H9 (cell line): ENCODE measurements around the gene C5orf46. TPM values are rescaled to one million over a fixed set of nuclear protein-coding genes. Genes with fewer than 3 reads are reported as not detected.

Experiments
- DNase-seq: peaks from one replicate; pipeline ENCODE4 v3.0.0-alpha.2; 2017
- H2AFZ ChIP-seq: one replicate; pipeline ENCODE4 v1.6.1; 2013; ENCODE audit warnings: mild to moderate bottlenecking, low read length, control low read depth, moderate library complexity
- H2AK5ac ChIP-seq: 2 replicates; pipeline ENCODE4 v1.6.1; 2013; ENCODE audit warnings: low read length, control low read depth, mixed read lengths; ENCODE audit not compliant: insufficient read length
- H2BK120ac ChIP-seq: one replicate; pipeline ENCODE4 v1.6.1; 2013; ENCODE audit warnings: low read depth, mild to moderate bottlenecking, low read length, control low read depth, inconsistent platforms; ENCODE audit not compliant: poor library complexity, severe bottlenecking
- H2BK12ac ChIP-seq: 2 replicates; pipeline ENCODE4 v1.6.1; 2013; ENCODE audit warnings: low read length, control low read depth, mixed read lengths, low read depth; ENCODE audit not compliant: insufficient read length
- H2BK15ac ChIP-seq: 2 replicates; pipeline ENCODE4 v1.6.1; 2013; ENCODE audit warnings: low read depth, low read length, control low read depth
- H2BK20ac ChIP-seq: one replicate; pipeline ENCODE4 v1.6.1; 2013; ENCODE audit warnings: low read depth, mild to moderate bottlenecking, low read length, control low read depth, inconsistent platforms; ENCODE audit not compliant: poor library complexity, severe bottlenecking
- H2BK5ac ChIP-seq: 2 replicates; pipeline ENCODE4 v1.6.1; 2013; ENCODE audit warnings: low read length, control low read depth, mixed read lengths; ENCODE audit not compliant: insufficient read length
- H3K14ac ChIP-seq: 2 replicates; pipeline ENCODE4 v1.6.1; 2013; ENCODE audit warnings: low read length, control low read depth; ENCODE audit not compliant: insufficient read depth
- H3K18ac ChIP-seq: 2 replicates; pipeline ENCODE4 v1.6.1; 2013; ENCODE audit warnings: low read depth, mild to moderate bottlenecking, mixed read lengths, low read length, control low read depth; ENCODE audit not compliant: insufficient read length
- H3K23ac ChIP-seq: 2 replicates; pipeline ENCODE4 v1.6.1; 2013; ENCODE audit warnings: low read length, control low read depth, mixed read lengths, low read depth; ENCODE audit not compliant: insufficient read length
- H3K23me2 ChIP-seq: 2 replicates; pipeline ENCODE4 v1.6.1; 2013; ENCODE audit warnings: low read depth, mild to moderate bottlenecking, mixed read lengths, low read length, control low read depth; ENCODE audit not compliant: insufficient read length, poor library complexity, severe bottlenecking
- H3K27ac ChIP-seq: 2 replicates; pipeline ENCODE4 v1.5.1; 2013; ENCODE audit warnings: low read length, control low read depth, mixed read lengths, low read depth; ENCODE audit not compliant: insufficient read length
- H3K27me3 ChIP-seq: 2 replicates; pipeline ENCODE4 v1.6.1; 2013; ENCODE audit warnings: low read length, control low read depth, inconsistent platforms; ENCODE audit not compliant: insufficient read depth
- H3K4ac ChIP-seq: 2 replicates; pipeline ENCODE4 v1.6.1; 2013; ENCODE audit warnings: low read depth, mild to moderate bottlenecking, control low read depth, inconsistent platforms, low read length, moderate library complexity
- H3K4me1 ChIP-seq: 2 replicates; pipeline ENCODE4 v1.6.1; 2013; ENCODE audit warnings: low read length, control low read depth, inconsistent platforms; ENCODE audit not compliant: insufficient read depth
- H3K4me2 ChIP-seq: 2 replicates; pipeline ENCODE4 v1.6.1; 2013; ENCODE audit warnings: low read length, control low read depth, mixed read lengths; ENCODE audit not compliant: insufficient read length, insufficient read depth
- H3K56ac ChIP-seq: 2 replicates; pipeline ENCODE4 v1.6.1; 2013; ENCODE audit warnings: low read depth, mild to moderate bottlenecking, mixed read lengths, low read length, control low read depth; ENCODE audit not compliant: insufficient read length
- H3K79me1 ChIP-seq: 2 replicates; pipeline ENCODE4 v1.6.1; 2013; ENCODE audit warnings: low read depth, mild to moderate bottlenecking, moderate library complexity, low read length, control low read depth, inconsistent platforms; ENCODE audit not compliant: insufficient read depth, poor library complexity, severe bottlenecking
- H3K79me2 ChIP-seq: 2 replicates; pipeline ENCODE4 v1.6.1; 2013; ENCODE audit warnings: low read length, control low read depth, inconsistent platforms; ENCODE audit not compliant: insufficient read depth
- H3K9ac ChIP-seq: 2 replicates; pipeline ENCODE4 v1.6.1; 2013; ENCODE audit warnings: low read length, control low read depth, mixed read lengths; ENCODE audit not compliant: insufficient read length; ENCODE audit errors: extremely low read depth
- H3K9me3 ChIP-seq: one replicate; pipeline ENCODE4 v1.6.1; 2013; ENCODE audit warnings: low read depth, low read length, inconsistent platforms; ENCODE audit not compliant: control insufficient read depth
- H3T11ph ChIP-seq: one replicate; pipeline ENCODE4 v1.6.1; 2013; ENCODE audit warnings: mild to moderate bottlenecking, low read length, control low read depth, inconsistent platforms
- H4K20me1 ChIP-seq: one replicate; pipeline ENCODE4 v1.6.1; 2013; ENCODE audit not compliant: control insufficient read depth, insufficient read length, insufficient read depth
- H4K5ac ChIP-seq: 2 replicates; pipeline ENCODE4 v1.6.1; 2013; ENCODE audit warnings: low read depth, mild to moderate bottlenecking, mixed read lengths, low read length, control low read depth; ENCODE audit not compliant: insufficient read length
- H4K8ac ChIP-seq: replicated peaks from 2 replicates; pipeline ENCODE4 v1.6.1; 2013; ENCODE audit warnings: low read length, control low read depth, mixed read lengths, low read depth; ENCODE audit not compliant: insufficient read length
- H4K91ac ChIP-seq: 2 replicates; pipeline ENCODE4 v1.6.1; 2013; ENCODE audit warnings: low read depth, mild to moderate bottlenecking, moderate library complexity, mixed read lengths, low read length, control low read depth; ENCODE audit not compliant: insufficient read length
- H3K27ac Mint-ChIP-seq, 3 experiments: 2 replicates in 2 of 3; 3 replicates in 1 of 3; pipeline ENCODE4 v1.8.0; 2020 to 2021; ENCODE audit warnings: mixed read lengths in 3 of 3, mild to moderate bottlenecking in 1 of 3, moderate library complexity in 1 of 3
- H3K27me3 Mint-ChIP-seq: 2 replicates; pipeline ENCODE4 v1.8.0; 2021; ENCODE audit warnings: low read depth, mild to moderate bottlenecking, moderate library complexity, mixed read lengths
- H3K36me3 Mint-ChIP-seq, 3 experiments: 2 replicates in 2 of 3; 3 replicates in 1 of 3; pipeline ENCODE4 v1.8.0; 2020 to 2021; ENCODE audit warnings: low read depth in 3 of 3, mixed read lengths in 3 of 3; ENCODE audit not compliant: insufficient read depth in 1 of 3
- H3K4me1 Mint-ChIP-seq, 2 experiments: 2 replicates each; pipeline ENCODE4 v1.8.0; 2020; ENCODE audit warnings: mixed read lengths in 2 of 2
- H3K4me3 Mint-ChIP-seq, 2 experiments: 2 replicates in 1 of 2; 3 replicates in 1 of 2; pipeline ENCODE4 v1.8.0; 2020 to 2021; ENCODE audit warnings: mild to moderate bottlenecking in 2 of 2, mixed read lengths in 2 of 2, moderate library complexity in 1 of 2
- H3K9me3 Mint-ChIP-seq, 2 experiments: 2 replicates in 1 of 2; 3 replicates in 1 of 2; pipeline ENCODE4 v1.8.0; 2020; ENCODE audit warnings: mild to moderate bottlenecking in 2 of 2, mixed read lengths in 2 of 2, moderate library complexity in 1 of 2
- CTCF ChIP-seq: fragments of 200-600 bp; sonication (generic); conservative IDR thresholded peaks from 3 replicates; pipeline ENCODE4 v1.8.0; 2021; ENCODE audit warnings: antibody characterized with exemption, mild to moderate bottlenecking
- WGBS: extraction: QIAGEN DNeasy Blood & Tissue Kit; methylation state at CpG from one replicate; pipeline ENCODE4 v1.1.7; 2013; ENCODE audit warnings: missing lambda C conversion rate, low lambda C conversion rate, mixed read lengths; ENCODE audit not compliant: insufficient read length; ENCODE audit errors: extremely low coverage; 5-methylcytosine and 5-hydroxymethylcytosine counted together
- total RNA-seq: library from RNA; stranded (reverse); gene quantifications from 2 replicates; pipeline ENCODE4 v1.2.1, GENCODE V29; 2021

The C5orf46 gene
- total RNA-seq, 1 experiment from 2014 or later, result not detected

GRCh38 chr5:147913786-147914185, 7.4 kb upstream of the C5orf46 start:
- H2AK5ac ChIP-seq, result no peak overlapping the region
- H3K4ac ChIP-seq, result no peak overlapping the region
- Mint-ChIP-seq H3K9me3 (no peaks in the 10 kb centered on the region), H3K4me1 (no peaks in the 10 kb centered on the region), H3K36me3 (no peaks in the 10 kb centered on the region), H3K27ac (no peak overlapping the region), H3K27me3 (no peaks in the 10 kb centered on the region), H3K4me3 (no peak overlapping the region)
- H3K4me1 ChIP-seq, result no peaks in the 10 kb centered on the region
- no peak overlapping the region for H3K23ac ChIP-seq
- H2BK12ac ChIP-seq, result no peak overlapping the region
- no peak overlapping the region for H2BK20ac ChIP-seq
- H3K23me2 ChIP-seq, result no peaks in the 10 kb centered on the region
- no peaks in the 10 kb centered on the region for H3K9me3 ChIP-seq
- H3T11ph ChIP-seq, result no peak overlapping the region
- no peaks in the 10 kb centered on the region for H4K20me1 ChIP-seq
- H3K18ac ChIP-seq, result no peak overlapping the region
- no peak overlapping the region for H3K14ac ChIP-seq
- no peaks in the 10 kb centered on the region for H3K79me1 ChIP-seq
- no peak overlapping the region for H3K27ac ChIP-seq
- no peak overlapping the region for H3K56ac ChIP-seq
- no peak overlapping the region for H4K5ac ChIP-seq
- no peak overlapping the region for H4K91ac ChIP-seq
- no peak overlapping the region for H2BK5ac ChIP-seq
- H3K27me3 ChIP-seq, result no peaks in the 10 kb centered on the region
- no peaks in the 10 kb centered on the region for H3K79me2 ChIP-seq
- H2BK120ac ChIP-seq, result no peak overlapping the region
- DNase-seq, result no peak
- no peak overlapping the region for H4K8ac ChIP-seq
- no peak overlapping the region for H3K9ac ChIP-seq
- TF ChIP-seq CTCF, result no peak
- no peak overlapping the region for H3K4me2 ChIP-seq
- H2AFZ ChIP-seq, result no peak overlapping the region
- WGBS, result 100% methylated on average over 1 of the region's 3 CpGs
- no peak overlapping the region for H2BK15ac ChIP-seq
